IPS-NIHi11 (cell line): ENCODE results near the gene GPBP1.
"Not testable (repeated sequence)": the region's sequence is repeated elsewhere in the genome, so short reads cannot be mapped to it uniquely, and the experiment has no call there.

ENCODE experiments used
- DNase-seq: peaks from one replicate; pipeline ENCODE4 v3.0.0; 2012; ENCODE audit warnings: mixed read lengths, low spot score

Gene GPBP1

DNA sequence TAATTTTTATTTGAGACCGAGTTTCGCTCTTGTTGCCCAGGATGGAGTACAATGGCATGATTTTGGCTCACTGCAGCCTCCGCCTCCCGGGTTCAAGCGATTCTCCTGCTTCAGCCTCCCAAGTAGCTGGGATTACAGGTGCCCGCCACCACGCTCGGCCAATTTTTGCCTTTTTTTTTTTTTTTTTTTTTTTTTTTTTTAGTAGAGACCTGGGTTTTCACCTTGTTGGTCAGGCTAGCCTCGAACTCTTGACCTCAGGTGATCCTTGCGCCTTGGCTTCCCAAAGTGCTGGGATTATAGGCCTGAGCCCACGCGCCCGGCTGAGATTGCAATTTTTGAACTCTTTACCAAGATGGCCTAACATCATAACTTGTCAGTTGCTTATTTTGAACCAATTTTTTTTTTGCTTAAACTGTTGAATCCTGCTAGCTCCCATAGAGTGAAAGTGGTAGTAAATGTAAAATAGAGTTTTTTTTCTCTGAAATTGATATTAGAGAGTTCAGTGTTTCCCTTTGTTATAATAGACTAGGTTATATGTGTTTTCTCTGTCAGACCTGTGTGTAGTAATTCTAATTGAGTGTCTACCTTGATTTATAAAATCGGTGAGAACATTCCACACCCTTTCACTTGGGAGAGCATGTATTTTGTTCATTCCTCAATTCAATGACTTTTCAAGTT lies 3.8 kb downstream of the GPBP1 start:
- no peak for DNase-seq

DNA sequence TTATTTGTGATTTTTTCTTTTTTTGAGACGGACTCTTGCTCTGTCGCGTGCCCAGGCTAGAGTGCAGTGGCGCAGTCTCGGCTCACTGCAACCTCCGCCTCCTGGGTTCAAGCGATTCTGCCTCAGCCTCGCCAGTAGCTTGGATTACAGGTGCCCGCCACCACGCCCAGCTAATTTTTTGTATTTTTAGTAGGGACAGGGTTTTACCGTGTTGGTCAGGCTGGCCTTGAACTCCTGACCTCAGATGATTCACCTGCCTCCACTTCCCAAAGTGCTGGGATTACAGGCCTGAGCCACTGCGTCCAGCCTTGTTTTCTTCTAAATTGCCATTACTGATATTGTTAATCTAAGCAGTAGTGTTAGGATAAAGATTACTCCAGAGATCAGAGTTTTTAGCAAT lies 4.4 kb downstream of the GPBP1 start:
- DNase-seq: not testable (repeated sequence)

DNA sequence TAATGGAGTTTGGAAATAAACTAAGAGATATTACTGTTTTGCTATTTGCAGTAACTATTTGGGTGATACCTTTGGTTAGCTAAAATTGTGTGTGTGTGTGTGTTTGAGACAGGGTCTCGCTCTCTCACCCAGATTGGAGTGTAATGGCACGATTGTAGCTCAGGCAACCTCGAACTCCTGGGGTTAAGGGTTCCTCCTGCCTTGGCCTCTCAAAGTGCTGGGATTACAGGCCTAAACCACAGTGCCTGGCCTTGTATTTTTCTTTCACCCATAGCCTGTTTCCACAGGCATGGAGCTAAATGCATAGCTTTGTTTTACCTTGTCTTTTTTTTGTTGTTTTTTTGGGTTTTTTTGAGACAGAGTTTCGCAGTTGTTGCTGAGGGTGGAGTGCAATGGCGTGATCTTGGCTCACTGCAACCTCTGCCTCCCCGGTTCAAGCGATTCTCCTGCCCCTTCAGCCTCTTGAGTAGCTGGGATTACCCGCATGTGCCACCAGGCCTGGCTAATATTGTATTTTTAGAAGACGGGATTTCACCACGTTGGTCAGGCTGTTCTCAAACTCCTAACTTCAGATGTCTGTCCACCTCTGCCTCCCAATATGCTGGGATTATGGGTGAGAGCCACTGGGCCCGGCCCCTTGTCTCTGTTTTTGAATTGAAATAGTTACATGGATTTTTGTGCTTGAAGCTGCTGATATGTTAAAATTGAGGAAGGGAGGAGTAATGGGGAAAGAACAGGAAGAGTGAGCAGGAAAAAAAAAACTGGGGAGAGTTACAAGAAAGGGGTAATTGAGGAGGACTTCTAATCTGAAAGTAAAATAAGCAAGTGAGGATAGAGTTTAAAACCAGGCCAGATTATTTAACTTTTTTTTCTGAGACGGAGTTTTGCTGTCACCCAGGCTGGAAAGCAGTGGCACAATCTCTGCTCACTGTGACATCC lies 5.7 kb downstream of the GPBP1 start:
- DNase-seq: no peak

DNA sequence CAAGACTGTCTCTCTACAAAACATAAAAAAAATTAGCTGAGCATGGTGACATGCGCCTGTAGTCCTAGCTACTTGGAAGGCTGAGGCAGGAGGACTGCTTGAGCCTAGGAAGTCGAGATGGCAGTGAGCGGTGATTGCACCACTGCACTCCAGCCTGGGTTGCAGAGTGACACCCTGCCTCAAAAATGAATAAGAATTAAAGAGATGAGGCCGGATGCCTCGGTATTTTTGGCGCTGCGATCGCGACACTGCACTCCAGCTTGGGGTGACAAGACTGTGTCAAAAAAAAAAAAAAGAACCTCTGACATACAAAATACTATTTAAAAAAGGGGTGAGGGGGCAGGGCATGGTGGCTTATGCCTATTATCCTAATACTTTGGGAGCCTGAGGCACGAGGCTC lies 7.3 kb downstream of the GPBP1 start:
- DNase-seq: no peak

DNA sequence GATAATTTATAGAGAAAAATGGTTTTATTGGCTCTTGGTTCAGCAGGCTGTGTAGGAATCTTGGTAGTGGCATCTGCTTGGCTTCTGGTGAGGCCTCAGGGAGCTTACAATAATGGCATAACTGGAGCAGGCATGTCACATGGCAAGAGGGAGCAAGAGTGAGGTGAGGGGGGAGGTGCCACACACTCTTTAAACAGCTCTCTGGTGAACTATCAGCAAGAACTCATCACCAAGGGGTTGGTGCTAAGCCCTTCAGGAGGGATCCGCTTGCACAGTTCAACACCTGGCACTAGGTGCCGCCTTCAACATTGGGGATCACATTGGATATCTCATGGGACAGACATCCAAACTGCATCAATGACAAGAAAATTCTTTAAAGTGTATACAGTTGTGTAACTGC lies 10.5 kb downstream of the GPBP1 start:
- DNase-seq: no peak

DNA sequence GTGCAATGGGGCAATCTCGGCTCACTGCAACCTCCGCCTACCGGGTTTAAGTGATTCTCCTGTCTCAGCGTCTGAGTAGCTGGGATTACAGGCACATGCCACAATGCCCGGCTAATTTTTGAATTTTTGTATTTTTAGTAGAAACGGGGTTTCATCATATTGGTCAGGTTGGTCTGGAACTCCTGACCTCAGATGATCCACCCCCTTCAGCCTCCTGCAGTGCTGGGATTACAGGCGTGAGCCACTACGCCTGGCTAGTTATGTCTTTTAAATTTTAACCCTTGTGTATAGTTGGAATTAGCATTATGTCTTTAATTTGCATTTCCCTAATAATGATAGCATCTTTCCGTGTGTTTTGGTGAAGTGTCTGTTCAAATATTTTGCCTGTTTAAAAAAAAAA lies 11.5 kb downstream of the GPBP1 start:
- DNase-seq: no peak

DNA sequence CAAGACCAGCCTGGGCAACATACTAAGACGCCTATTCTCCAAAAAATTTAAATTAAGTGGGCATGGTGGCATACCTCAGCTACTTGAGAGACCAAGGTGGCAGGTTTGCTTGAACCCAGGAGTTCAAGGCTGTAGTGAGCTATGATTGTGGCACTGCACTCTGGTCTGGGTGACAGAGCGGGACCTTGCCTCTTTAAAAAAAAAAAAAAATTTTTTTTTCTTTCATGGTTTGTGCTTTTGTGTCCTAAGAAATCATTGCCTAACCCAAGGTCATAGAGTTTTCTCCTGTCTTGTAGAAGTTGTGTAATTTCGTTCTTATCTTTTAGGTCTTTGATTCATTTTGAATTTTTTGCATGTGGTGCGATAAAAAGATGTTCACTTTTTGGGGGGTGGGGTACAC lies 12.3 kb downstream of the GPBP1 start:
- DNase-seq: no peak

DNA sequence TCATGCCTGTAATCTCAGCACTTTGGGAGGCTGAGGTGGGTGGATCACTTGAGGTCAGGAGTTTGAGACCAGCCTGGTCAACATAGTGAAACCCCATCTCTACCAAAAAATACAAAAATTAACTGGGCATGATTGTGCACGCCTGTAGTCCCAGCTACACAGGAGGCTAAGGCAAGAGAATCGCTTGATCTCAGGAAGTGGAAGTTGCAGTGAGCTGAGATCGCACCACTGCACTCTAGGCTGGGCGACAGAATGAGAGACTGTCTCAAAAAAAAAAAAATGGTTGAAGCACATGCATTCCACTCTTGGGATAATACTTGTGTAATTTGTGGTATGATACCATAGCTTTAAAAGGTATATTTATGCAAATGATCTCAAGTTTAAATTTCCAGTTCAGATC lies 14.1 kb downstream of the GPBP1 start:
- not testable (repeated sequence) for DNase-seq

DNA sequence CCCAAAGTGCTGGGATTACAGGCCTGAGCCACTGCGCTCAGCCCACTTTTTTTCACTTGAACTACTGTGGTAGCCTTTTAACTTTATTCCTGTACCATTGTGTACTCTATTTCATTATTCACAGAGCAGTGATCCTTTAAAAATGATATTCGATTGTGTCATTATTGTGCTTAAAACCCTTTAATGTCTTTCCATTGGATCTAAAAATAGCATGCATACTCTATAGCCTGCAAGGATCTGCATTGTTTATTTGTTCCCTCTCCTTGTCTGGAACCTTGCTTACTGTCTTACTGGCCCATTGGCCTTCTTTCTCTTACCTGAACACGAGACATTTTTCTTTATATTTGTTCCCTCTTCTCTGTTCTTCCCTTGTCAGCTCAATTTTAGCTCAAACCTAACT lies 15.7 kb downstream of the GPBP1 start:
- DNase-seq: no peak

DNA sequence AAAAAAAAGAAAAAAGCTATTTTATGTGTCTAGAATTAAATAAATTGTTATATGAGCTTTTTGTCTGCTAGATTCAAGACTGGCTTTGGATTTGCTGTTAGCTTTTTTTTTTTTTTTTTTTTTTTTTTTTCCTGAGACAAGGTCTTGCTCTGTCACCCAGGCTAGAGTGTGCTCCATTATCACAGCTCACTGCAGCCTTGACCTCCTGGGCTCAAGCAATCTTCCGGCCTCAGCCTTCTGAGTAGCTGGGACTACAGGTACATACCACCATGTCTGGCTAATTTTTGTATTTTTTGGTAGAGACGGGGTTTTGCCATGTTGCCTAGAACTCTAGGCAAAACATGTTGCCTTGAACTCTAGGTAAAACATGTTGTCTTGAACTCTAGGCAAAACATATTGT lies 16.7 kb downstream of the GPBP1 start:
- DNase-seq: no peak

DNA sequence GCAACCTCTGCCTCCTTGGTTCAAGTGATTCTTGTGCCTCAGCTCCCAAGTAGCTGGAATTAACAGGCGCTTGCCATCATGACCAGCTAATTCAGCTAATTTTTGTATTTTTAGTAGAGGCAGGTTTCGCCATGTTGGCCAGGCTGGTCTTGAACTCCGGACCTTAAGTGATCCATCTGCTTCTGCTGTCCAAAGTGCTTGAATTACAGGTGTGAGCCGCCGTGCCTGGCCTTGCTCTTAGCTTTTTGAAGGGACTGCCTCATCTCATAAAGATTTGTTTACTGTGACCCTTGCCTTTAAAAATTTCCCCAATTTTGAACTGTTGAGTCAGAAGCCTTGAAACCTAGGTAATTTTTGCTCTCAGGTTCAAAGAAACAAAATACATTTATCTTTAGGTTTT lies 17.3 kb downstream of the GPBP1 start:
- no peak for DNase-seq

DNA sequence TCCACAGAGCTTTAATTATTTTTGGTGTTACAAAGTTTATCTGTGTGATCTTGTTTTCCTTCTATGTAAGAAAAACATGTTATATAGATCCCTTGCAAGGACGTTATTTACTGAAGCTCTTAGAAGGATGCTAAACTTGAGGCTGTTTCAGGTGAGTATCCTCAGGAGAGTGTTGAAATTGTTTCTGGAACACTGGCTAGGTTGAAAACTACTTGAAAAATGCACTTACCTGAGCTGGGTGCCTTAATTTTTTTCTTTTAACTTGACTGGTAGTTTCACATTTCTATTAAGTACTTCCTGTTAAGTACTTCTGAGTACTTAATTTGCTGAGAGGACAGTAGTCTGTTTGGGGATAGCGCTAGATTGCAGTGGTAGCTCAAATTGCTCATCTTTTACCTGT lies 18.1 kb downstream of the GPBP1 start:
- DNase-seq: no peak

DNA sequence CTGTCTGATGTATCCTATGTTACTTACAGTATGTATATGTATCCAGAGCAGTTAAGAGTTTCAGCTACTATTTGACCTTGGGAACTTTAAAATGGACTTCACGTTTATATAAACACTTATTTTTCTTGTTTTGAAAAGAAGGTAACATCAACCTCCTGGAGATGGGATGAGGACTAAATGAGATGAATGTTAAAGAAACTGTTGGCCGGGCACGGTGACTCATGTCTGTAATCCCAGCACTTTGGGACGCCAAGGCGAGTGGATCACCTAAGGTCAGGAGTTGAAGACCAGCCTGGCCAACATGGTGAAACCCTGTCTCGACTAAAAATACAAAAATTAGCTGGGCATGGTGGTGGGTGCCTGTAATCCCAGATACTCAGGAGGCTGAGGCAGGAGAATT lies 19.0 kb downstream of the GPBP1 start:
- not testable (repeated sequence) for DNase-seq

DNA sequence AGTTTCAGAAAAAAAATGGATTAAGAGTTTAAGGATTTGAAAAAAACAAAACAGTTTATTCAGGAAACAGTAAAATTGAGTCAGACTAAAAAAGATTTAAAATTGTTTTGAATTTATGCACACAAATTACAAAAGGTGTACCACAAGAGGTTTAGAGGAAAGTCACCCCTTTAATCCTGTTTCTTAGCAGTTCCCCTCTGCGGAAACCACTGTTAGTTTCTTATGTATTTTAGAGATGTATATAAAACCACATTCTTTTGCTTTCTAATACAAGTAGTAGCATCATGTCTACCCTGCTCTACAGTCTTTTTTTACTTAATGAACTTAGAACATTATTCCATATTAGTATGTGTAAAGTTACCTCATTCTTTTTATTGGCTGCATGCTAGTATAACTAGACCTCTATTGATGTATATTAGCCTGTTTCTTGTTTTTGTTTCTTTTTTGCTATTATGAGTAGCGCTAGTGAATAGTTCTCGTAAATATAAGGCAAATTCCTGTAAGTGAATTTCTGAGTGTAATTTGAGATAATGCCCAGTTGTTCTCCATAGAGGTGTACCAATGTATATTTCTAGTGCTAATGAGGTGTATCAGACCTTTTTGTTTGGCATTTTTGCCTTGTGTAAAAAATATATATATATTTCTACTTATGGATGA lies 20.0 kb downstream of the GPBP1 start:
- DNase-seq: no peak

DNA sequence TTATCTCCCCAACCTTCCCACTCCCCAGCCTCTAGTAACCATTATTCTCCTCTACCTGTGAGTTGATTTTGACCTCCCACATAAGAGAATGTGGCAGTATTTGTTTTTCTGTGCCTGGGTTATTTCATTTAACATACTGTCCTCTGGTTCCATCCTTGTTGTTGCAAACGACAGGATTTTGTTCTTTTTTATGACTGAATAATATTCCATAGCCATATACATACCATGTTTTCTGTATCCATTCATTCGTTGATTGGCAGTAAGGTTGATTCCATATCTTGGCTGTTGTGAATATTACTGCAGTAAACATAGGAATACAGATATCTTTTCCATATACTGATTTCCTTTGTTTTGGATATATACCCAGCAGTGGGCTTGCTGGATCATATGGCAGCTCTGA lies 20.8 kb downstream of the GPBP1 start:
- DNase-seq: no peak

DNA sequence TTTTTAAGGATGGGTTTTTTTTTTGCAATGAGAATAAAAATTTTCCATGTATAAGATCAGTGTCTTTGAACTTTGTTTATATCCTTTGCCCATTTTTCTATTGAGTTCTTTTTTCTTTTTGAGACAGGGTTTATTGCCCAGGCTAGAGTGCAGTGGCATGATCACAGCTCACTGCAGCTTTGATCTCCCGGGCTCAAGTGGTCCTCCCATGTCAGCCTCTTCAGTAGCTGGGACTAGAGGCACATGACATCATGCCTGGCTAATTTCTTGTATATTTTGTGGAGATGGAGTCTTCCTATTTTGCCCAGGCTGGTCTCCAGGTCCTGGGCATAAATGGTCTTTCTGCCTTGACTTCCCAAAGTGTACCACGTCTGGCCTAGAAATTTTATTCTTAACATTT lies 21.2 kb downstream of the GPBP1 start:
- DNase-seq: no peak

DNA sequence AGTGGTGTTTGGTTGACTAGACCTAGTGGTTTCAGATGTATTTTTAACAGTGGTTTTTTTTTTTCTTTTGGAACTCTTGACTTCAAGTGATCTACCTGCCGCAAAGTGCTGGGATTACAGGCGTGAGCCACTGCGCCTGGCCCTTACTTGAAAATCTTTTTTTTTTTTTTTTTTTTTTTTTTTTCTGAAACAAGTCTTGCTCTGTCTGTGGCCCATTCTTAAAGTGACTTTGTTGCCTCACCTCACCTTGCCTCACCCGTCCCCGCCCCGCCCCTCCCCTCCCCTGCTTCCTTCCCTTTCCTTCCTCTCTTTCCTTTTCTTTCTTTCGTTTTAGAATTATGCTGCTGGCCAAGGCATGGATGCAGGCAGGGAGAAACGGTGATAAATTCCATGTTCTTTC lies 26.0 kb downstream of the GPBP1 start:
- DNase-seq: peak; percentile 15

DNA sequence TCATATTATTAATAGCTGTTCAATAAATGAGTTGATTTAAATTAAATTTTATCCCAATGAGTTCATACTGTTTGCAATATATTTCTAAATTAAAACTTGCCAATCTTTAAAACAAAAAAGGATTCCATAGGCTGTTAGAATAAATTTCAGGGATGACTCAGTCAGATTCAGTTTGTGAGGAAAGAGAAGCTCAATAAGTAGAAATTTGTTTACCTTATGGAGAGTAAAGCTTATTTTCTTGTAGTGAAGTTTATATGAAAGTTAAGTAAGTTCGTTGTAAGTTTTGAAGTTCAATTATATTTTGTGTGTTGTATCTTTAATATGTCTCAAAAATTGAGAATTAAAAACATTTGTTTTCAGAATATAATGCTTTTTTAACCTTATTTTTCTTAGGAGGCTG lies 29.0 kb downstream of the GPBP1 start:
- no peak for DNase-seq

DNA sequence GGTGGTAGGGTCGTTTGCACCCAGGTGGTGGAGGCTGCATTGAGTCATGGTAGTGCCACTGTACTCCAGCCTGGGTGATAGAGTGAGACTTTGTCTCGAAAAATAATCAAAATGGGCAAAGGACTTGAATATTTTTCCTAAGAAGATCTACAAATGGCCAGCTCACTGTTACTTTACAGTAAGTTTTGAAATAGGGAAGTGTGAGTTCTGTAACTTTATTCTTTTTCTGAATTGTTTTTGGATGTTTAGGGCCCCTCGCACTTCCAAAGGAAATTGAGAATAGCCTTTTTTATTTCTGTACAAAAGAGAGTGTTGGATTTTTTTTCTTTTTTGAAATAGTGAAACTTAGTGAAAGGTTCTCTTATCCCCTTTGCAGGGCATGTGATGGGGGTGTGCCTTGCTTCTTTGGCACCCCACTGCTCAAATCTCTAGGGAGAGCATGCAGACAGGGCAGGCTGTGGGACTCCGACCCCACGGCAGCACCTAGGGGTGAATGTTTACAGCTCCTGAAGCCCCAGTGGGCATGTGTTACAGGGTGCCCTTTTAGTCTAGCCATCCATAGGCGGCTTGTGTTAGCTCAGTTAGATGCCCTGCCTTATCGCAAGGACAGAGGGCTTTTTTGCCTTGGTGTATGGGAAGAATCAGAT lies 33.3 kb downstream of the GPBP1 start:
- no peak for DNase-seq

DNA sequence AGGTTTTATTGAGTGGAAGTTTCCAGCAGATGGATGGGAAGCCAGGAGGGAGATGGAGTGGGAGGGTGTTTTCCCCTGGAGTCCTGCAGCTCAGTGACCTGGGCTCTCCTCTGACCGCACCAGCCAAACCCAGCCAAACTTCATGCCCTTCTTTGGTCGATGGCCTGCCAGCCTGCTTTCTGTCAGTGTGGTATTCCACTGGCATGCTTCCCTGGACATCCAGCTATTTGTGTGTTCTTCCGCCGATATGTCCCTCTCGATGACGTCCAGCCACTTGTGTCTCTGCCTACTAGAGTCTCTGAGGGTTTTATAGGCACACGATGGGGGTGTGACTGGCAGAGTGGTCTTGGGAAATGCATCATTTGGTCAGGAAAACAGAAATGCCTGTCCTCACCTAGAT lies 33.8 kb downstream of the GPBP1 start:
- DNase-seq: no peak

DNA sequence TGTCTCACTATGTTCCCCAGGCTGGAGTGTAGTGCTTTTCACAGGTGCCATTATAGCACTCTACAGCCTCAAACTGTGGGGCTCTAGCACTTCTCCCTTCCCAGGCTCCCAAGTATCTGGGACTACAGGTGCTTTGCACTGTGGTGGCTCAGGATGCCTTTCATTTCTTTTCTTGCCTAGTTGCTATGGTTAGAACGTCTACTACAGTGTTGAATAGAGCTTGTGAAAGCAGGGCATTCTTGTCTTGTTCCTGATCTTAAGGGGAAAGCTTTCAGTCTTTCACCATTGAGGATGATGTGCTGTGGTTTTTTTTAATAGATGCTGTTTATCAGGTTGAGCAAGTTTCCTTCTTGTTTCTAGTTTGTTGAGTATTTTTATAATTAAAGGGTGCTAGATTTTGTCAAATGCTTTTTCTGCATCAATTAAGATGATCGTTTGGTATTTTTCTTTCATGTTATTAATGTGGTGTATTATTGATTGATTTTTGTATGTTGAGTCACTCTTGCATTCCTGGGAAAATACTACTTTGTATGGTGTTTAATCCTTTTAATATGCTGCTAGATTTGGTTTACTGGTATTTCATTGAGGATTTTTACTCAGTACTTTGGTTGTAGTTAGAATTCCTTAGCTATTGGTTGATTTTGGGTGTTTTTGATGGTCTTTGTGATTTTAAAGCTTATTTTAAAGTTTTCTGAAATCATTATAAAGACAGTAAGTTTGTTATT lies 35.6 kb downstream of the GPBP1 start:
- DNase-seq: no peak

DNA sequence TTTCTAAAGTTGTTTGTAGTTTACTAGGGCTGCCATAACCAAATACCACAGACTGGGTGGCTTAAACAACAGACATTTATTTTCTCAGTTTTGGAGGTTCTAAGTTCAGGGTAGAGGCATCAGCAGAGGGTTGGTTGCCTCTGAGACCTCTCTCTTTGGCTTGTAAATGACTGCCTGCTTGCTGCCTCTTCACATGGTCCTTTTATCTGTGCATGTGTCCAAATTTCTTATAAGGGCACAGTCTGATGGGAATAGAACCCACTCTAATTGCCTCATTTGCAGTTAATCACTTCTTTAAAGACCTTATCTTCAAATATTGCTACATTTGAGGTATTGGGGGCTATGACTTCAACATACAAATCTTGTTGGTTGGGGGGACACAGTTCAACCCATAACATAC lies 36.8 kb downstream of the GPBP1 start:
- no peak for DNase-seq
